ENCODE measurements around the gene AMBP. TPM values are rescaled to one million over a fixed set of nuclear protein-coding genes. Genes with fewer than 3 reads are reported as not detected.

The AMBP gene
- total and polyA plus RNA-seq, 2 of the 13 experiments (the other 11 are each of a cell fraction or from before 2014, with no cell fraction given), result 1,510 to 2,580 TPM

DNA sequence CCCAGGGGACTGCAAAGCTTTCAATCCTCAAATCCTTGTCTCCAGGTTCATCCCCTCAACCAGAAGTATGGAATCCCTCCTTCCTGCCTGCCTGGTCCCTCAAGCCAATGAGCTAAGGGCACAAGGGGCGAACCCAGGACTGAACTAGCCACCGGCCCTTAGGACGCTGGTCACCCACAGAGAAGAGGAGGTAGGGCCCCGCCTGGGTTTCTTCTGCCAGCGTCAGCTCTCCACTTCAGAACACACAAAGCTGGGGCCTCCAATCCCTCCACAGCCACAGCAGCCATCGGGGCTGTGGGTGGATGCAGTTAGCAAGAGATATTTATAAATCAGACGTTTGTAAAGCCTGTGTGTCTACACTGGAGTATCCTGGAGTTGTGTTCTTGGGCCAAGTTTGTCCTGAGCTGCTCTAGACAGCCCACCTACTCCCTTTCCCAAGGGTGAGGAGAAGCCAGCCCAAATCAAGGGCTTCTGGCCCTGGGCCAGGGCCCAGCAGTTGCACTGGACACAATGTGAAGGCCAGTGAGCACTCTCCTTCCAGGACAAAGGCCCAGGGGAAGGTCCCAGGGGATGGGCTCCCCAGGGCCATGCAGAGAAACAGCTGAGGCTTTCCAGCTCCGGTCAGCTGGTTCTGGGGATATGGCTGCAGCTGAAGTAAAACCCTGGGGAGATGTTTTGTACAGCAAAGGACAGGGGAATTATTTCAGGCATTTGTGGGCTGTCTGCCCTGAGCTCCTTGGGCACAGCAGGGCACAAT, 18.9 kb downstream of the AMBP start (continued):
- TF ChIP-seq, protein P1, sequence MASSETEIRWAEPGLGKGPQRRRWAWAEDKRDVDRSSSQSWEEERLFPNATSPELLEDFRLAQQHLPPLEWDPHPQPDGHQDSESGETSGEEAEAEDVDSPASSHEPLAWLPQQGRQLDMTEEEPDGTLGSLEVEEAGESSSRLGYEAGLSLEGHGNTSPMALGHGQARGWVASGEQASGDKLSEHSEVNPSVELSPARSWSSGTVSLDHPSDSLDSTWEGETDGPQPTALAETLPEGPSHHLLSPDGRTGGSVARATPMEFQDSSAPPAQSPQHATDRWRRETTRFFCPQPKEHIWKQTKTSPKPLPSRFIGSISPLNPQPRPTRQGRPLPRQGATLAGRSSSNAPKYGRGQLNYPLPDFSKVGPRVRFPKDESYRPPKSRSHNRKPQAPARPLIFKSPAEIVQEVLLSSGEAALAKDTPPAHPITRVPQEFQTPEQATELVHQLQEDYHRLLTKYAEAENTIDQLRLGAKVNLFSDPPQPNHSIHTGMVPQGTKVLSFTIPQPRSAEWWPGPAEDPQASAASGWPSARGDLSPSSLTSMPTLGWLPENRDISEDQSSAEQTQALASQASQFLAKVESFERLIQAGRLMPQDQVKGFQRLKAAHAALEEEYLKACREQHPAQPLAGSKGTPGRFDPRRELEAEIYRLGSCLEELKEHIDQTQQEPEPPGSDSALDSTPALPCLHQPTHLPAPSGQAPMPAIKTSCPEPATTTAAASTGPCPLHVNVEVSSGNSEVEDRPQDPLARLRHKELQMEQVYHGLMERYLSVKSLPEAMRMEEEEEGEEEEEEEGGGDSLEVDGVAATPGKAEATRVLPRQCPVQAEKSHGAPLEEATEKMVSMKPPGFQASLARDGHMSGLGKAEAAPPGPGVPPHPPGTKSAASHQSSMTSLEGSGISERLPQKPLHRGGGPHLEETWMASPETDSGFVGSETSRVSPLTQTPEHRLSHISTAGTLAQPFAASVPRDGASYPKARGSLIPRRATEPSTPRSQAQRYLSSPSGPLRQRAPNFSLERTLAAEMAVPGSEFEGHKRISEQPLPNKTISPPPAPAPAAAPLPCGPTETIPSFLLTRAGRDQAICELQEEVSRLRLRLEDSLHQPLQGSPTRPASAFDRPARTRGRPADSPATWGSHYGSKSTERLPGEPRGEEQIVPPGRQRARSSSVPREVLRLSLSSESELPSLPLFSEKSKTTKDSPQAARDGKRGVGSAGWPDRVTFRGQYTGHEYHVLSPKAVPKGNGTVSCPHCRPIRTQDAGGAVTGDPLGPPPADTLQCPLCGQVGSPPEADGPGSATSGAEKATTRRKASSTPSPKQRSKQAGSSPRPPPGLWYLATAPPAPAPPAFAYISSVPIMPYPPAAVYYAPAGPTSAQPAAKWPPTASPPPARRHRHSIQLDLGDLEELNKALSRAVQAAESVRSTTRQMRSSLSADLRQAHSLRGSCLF (CRISPR knock-in tag; IDR thresholded peaks at IDR 0.05; ENCODE audit: borderline replicate concordance), result no peak
- no peak for TF ChIP-seq ZNF780A (CRISPR knock-in tag; IDR thresholded peaks at IDR 0.05)
- TF ChIP-seq MEIS1 (CRISPR knock-in tag; IDR thresholded peaks at IDR 0.05; ENCODE audit: borderline replicate concordance), result no peak
- TF ChIP-seq, protein P2, sequence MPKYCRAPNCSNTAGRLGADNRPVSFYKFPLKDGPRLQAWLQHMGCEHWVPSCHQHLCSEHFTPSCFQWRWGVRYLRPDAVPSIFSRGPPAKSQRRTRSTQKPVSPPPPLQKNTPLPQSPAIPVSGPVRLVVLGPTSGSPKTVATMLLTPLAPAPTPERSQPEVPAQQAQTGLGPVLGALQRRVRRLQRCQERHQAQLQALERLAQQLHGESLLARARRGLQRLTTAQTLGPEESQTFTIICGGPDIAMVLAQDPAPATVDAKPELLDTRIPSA (CRISPR knock-in tag; IDR thresholded peaks at IDR 0.05; ENCODE audit: borderline replicate concordance), result no peak
- TF ChIP-seq ZNF235 (CRISPR knock-in tag; IDR thresholded peaks at IDR 0.05; ENCODE audit: borderline replicate concordance), result no peak
- TF ChIP-seq ZNF121 (CRISPR knock-in tag; IDR thresholded peaks at IDR 0.05), result no peak
- TF ChIP-seq, protein P3, sequence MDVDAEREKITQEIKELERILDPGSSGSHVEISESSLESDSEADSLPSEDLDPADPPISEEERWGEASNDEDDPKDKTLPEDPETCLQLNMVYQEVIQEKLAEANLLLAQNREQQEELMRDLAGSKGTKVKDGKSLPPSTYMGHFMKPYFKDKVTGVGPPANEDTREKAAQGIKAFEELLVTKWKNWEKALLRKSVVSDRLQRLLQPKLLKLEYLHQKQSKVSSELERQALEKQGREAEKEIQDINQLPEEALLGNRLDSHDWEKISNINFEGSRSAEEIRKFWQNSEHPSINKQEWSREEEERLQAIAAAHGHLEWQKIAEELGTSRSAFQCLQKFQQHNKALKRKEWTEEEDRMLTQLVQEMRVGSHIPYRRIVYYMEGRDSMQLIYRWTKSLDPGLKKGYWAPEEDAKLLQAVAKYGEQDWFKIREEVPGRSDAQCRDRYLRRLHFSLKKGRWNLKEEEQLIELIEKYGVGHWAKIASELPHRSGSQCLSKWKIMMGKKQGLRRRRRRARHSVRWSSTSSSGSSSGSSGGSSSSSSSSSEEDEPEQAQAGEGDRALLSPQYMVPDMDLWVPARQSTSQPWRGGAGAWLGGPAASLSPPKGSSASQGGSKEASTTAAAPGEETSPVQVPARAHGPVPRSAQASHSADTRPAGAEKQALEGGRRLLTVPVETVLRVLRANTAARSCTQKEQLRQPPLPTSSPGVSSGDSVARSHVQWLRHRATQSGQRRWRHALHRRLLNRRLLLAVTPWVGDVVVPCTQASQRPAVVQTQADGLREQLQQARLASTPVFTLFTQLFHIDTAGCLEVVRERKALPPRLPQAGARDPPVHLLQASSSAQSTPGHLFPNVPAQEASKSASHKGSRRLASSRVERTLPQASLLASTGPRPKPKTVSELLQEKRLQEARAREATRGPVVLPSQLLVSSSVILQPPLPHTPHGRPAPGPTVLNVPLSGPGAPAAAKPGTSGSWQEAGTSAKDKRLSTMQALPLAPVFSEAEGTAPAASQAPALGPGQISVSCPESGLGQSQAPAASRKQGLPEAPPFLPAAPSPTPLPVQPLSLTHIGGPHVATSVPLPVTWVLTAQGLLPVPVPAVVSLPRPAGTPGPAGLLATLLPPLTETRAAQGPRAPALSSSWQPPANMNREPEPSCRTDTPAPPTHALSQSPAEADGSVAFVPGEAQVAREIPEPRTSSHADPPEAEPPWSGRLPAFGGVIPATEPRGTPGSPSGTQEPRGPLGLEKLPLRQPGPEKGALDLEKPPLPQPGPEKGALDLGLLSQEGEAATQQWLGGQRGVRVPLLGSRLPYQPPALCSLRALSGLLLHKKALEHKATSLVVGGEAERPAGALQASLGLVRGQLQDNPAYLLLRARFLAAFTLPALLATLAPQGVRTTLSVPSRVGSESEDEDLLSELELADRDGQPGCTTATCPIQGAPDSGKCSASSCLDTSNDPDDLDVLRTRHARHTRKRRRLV (CRISPR knock-in tag; IDR thresholded peaks at IDR 0.05), result no peak
- no peak for TF ChIP-seq ZNF160 (CRISPR knock-in tag; IDR thresholded peaks at IDR 0.05)
- no peak for TF ChIP-seq ZNF256 (CRISPR knock-in tag; conservative IDR thresholded peaks at IDR 0.05)
- TF ChIP-seq, protein P4, sequence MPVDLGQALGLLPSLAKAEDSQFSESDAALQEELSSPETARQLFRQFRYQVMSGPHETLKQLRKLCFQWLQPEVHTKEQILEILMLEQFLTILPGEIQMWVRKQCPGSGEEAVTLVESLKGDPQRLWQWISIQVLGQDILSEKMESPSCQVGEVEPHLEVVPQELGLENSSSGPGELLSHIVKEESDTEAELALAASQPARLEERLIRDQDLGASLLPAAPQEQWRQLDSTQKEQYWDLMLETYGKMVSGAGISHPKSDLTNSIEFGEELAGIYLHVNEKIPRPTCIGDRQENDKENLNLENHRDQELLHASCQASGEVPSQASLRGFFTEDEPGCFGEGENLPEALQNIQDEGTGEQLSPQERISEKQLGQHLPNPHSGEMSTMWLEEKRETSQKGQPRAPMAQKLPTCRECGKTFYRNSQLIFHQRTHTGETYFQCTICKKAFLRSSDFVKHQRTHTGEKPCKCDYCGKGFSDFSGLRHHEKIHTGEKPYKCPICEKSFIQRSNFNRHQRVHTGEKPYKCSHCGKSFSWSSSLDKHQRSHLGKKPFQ (CRISPR knock-in tag; IDR thresholded peaks at IDR 0.05; ENCODE audit: insufficient replicate concordance), result no peak
- no peak for TF ChIP-seq NFRKB (IDR thresholded peaks at IDR 0.05)
- peak; percentile 97 for TF ChIP-seq KDM2A (CRISPR knock-in tag; IDR thresholded peaks at IDR 0.05; ENCODE audit: borderline replicate concordance, low read depth)
- TF ChIP-seq, protein P5, sequence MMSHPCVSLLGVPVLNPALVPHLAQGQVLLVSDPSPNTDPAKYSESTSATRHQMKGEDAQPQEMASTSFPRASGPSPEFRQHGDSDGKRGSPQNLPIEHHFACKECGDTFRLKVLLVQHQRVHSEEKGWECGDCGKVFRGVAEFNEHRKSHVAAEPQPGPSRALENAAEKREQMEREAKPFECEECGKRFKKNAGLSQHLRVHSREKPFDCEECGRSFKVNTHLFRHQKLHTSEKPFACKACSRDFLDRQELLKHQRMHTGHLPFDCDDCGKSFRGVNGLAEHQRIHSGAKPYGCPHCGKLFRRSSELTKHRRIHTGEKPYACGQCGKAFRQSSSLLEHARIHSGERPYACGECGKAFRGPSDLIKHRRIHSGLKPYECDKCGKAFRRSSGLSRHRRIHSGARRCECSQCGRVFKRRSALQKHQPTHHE (CRISPR knock-in tag; IDR thresholded peaks at IDR 0.05; ENCODE audit: borderline replicate concordance), result no peak
- no peak for TF ChIP-seq RAD21 (CRISPR knock-in tag; IDR thresholded peaks at IDR 0.05)
- no peak for TF ChIP-seq HOXA5 (CRISPR knock-in tag; IDR thresholded peaks at IDR 0.05)
